CD4-positive, alpha-beta memory T cell (primary cell): Measurements from ENCODE around the gene CNTNAP1. TPM values are rescaled to one million over a fixed set of nuclear protein-coding genes. Genes with fewer than 3 reads are reported as not detected.
A peak's percentile ranks its signal among the peaks of the same experiment; 100 is the strongest.
"Not testable (repeated sequence)": the region's sequence is repeated elsewhere in the genome, so short reads cannot be mapped to it uniquely, and the experiment has no call there.

Experiments used
- CTCF ChIA-PET: fragments of 350-600 bp; sonication (Branson Sonifier 250); formaldehyde crosslinking; loops from one replicate; lab custom pipeline; 2021; ENCODE audit warnings: inconsistent platforms; ENCODE audit not compliant: partially characterized antibody; lab: Charles Lee
- POLR2A ChIA-PET: fragments of 350-600 bp; sonication (Branson Sonifier 250); formaldehyde crosslinking; loops from one replicate; lab custom pipeline; 2021; ENCODE audit not compliant: partially characterized antibody; lab: Charles Lee
- DNase-seq, 5 donors: peaks; one replicate each; pipeline versions ENCODE4 v3.0.0 to v3.0.0-alpha.2; 2020 to 2022; ENCODE audit warnings: mixed read lengths in 1 of 5
- H3K27ac ChIP-seq: one replicate; pipeline ENCODE4 v1.7.0; 2013; ENCODE audit warnings: low read depth, low read length
- H3K27me3 ChIP-seq: 2 replicates; pipeline ENCODE4 v1.7.0; 2013; ENCODE audit warnings: mild to moderate bottlenecking, low read length, moderate library complexity; ENCODE audit not compliant: insufficient read depth
- H3K36me3 ChIP-seq: 2 replicates; pipeline ENCODE4 v1.7.0; 2013; ENCODE audit warnings: mild to moderate bottlenecking, low read length, moderate library complexity; ENCODE audit not compliant: insufficient read depth
- H3K4me1 ChIP-seq: 2 replicates; pipeline ENCODE4 v1.7.0; 2013; ENCODE audit warnings: mild to moderate bottlenecking, low read length, moderate library complexity; ENCODE audit not compliant: insufficient read depth
- H3K4me3 ChIP-seq, 2 donors: one replicate each; pipeline ENCODE4 v1.7.0; 2013; ENCODE audit warnings: low read length in 2 of 2, mild to moderate bottlenecking in 1 of 2
- H3K9me3 ChIP-seq, 2 donors: one replicate each; pipeline ENCODE4 v1.7.0; 2013; ENCODE audit warnings: low read length in 2 of 2, control low read depth in 1 of 2; ENCODE audit not compliant: control insufficient read depth in 1 of 2
- H3K27ac Mint-ChIP-seq, 7 donors: one replicate each; pipeline ENCODE4 v1.8.0; 2020 to 2021; ENCODE audit warnings: mixed read lengths in 7 of 7, mild to moderate bottlenecking in 6 of 7, inconsistent platforms in 3 of 7, moderate library complexity in 3 of 7
- H3K27me3 Mint-ChIP-seq, 2 donors: one replicate each; pipeline ENCODE4 v1.8.0; 2020 to 2021; ENCODE audit warnings: mixed read lengths in 2 of 2
- H3K36me3 Mint-ChIP-seq, 2 donors: one replicate each; pipeline ENCODE4 v1.8.0; 2020 to 2021; ENCODE audit warnings: mixed read lengths in 2 of 2, inconsistent platforms in 1 of 2, mild to moderate bottlenecking in 1 of 2
- H3K4me1 Mint-ChIP-seq, 4 donors: one replicate each; pipeline ENCODE4 v1.8.0; 2020 to 2021; ENCODE audit warnings: mixed read lengths in 4 of 4, mild to moderate bottlenecking in 1 of 4
- H3K4me3 Mint-ChIP-seq, 8 donors: one replicate each; pipeline ENCODE4 v1.8.0; 2020 to 2021; ENCODE audit warnings: mixed read lengths in 8 of 8, mild to moderate bottlenecking in 7 of 8, moderate library complexity in 6 of 8, inconsistent platforms in 3 of 8
- H3K9me3 Mint-ChIP-seq, 8 donors: one replicate each; pipeline ENCODE4 v1.8.0; 2020 to 2021; ENCODE audit warnings: mixed read lengths in 8 of 8, mild to moderate bottlenecking in 5 of 8, inconsistent platforms in 3 of 8, moderate library complexity in 1 of 8
- intact Hi-C: fragments of 100-400 bp; cut with micrococcal nuclease; formaldehyde crosslinking; loops from one replicate; pipeline ENCODE4 v1.15.1; 2023
- polyA plus RNA-seq, 2 donors: library from polyadenylated mRNA; unstranded; fragments of 300-500 nt; fragmentation: Illumina TruSeq; gene quantifications; one replicate each; pipeline ENCODE4 v1.2.3, GENCODE V29; 2021
- total RNA-seq, 2 experiments: library from RNA; stranded (reverse); gene quantifications; one replicate each; pipeline ENCODE4 v1.2.3, GENCODE V29; 2021

Gene CNTNAP1
- total and polyA plus RNA-seq, 4 experiments from 2014 or later: 1.2 to 3.0 (median 2.5) TPM; not detected in 1

DNA sequence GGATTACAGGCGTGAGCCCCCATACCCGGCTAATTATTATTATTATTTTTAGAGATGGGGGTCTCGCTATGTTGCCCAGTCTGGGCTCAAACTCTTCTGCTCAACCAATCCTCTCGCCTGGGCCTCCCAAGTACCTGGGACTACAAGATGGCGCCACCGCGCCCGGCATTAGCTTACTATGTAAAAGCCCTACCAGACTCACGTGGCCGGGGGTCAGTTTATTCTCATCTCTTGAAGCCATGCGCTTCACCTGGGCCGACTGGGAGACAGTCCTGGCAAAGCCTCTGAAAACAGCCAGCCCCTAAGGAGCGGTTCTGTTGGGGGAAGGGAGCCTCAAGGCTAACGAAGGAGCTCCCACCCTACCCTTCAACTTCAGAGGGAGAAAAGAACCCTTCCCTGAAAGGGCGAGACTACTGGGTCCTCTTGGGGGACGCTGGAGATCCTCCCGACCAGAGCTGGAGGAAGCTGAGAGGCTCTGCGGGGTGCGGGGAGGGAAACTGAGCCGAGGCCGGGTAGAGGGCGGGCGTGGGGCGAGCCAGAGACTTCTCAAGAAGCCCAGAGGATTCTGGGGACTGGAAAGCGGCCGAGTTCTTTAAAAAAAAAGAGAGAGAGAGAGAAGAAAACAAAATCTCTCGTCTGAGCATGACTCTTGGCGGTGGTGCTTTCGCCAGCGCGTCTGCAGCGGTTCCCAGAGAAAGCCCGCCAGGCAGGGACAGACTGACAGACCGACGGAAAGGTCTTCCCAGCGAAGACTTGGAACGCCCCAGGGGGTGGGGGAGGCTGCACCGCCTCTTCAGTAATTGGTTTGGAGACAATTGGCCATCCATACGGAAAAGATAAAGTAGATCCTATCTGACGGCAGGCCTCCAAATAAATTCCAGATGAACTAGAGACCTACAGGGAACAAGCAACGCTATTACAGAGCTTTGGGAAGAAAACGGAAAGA lies 28.9 kb upstream of the CNTNAP1 start:
- H3K9me3 ChIP-seq: no peaks in the 10 kb centered on the region
- peaks cover 1% of the 10 kb centered on the region for H3K4me1 ChIP-seq
- Mint-ChIP-seq H3K4me1 (peaks cover 6 to 12% (median 10%) of the 10 kb centered on the region in 4 donors), H3K9me3 (no peaks in the 10 kb centered on the region), H3K4me3 (peak overlapping the region in 1 of 8 donors; percentile 20), H3K36me3 (no peaks in the 10 kb centered on the region), H3K27me3 (peaks cover 6 to 10% of the 10 kb centered on the region in 2 donors), H3K27ac (no peak overlapping the region)
- intact Hi-C loops: no loop called here
- H3K4me3 ChIP-seq: no peak overlapping the region
- DNase-seq: no peak
- ChIA-PET CTCF (interaction anchor here (1.3 kb wide), 1 partner anchor 75 kb away, joined by 5 read pairs; no protein-coding TSS in a partner anchor), POLR2A (no interaction called here)
- H3K27ac ChIP-seq: no peak overlapping the region
- peaks cover 3% of the 10 kb centered on the region for H3K27me3 ChIP-seq
- H3K36me3 ChIP-seq: no peaks in the 10 kb centered on the region

DNA sequence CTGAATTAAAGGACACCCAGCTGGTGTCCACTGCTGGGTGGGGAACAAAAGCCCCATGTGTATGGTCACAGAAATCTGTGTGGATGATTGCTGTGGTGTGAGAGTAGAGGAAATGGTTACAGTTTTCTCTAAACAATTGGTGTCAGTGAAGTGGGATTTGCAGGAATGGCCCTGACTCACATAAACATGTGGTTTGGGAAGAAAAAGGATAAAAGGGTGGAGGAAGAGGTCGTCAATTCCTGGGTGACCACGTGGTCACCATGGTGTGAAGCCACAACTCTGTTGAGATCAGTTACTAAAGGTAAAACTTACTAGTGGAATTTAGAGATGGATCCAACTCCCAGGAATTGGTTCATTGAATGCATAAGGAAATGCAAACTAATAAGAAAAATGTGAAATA lies 26.8 kb upstream of the CNTNAP1 start:
- Mint-ChIP-seq H3K9me3 (no peaks in the 10 kb centered on the region), H3K36me3 (peaks cover 0 to 4% of the 10 kb centered on the region in 2 donors), H3K4me1 (peaks cover 12 to 24% (median 17%) of the 10 kb centered on the region in 4 donors), H3K27ac (no peak overlapping the region), H3K4me3 (peak overlapping the region in 1 of 8 donors; percentile 18), H3K27me3 (peaks cover 6 to 10% of the 10 kb centered on the region in 2 donors)
- intact Hi-C loops: loop anchor here (5.0 kb wide), 1 partner anchor 48 kb away; the partner anchor contains the start of genes RETREG3 and TUBG1
- H3K9me3 ChIP-seq: no peaks in the 10 kb centered on the region
- H3K4me1 ChIP-seq: peaks cover 12% of the 10 kb centered on the region
- H3K27ac ChIP-seq: no peak overlapping the region
- peaks cover 3% of the 10 kb centered on the region for H3K27me3 ChIP-seq
- H3K4me3 ChIP-seq: no peak overlapping the region
- no peak for DNase-seq
- ChIA-PET POLR2A (no interaction called here), CTCF (no interaction called here)
- H3K36me3 ChIP-seq: no peaks in the 10 kb centered on the region

DNA sequence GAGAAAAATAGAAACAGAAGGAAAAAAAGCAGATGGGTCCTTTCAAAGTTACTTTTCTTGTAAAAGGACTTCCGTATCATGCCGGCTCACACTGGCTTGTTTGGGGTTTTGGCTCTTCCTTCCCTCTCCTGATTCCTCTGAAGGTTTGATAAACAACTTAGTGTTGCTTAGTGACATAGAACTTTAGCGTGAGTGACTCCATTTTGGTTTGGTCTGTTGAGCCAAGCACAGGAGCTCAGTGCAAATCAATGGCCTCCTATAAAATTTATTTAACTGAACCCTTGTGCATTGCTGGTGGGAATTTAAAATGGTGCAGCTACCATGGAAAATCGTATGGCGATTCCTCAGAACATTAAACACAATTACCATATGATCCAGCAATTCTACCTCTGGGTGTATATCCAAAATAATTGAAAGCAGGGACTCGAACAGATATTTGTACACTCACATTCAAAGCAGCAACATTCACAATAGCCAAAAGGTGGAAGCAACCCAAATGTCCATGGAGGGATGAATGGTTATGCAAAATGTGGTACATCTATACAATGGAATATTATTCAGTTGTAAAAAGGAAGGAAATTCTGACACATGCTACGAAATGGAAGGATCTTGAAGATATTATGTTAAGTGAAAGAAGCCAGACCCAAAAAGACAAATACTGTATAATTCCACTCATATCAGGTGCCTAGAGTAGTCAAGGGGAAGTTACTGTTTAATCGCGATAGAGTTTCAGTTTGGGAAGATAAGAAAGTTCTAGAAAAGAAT lies 24.3 kb upstream of the CNTNAP1 start:
- Mint-ChIP-seq H3K27ac (peak overlapping the region in 2 of 7 donors; percentile 51 to 77), H3K27me3 (peaks cover 3 to 7% of the 10 kb centered on the region in 2 donors), H3K36me3 (peaks cover under 1 to 4% of the 10 kb centered on the region in 2 donors), H3K4me3 (peak overlapping the region; percentile 55 to 92 (median 90)), H3K9me3 (no peaks in the 10 kb centered on the region), H3K4me1 (peaks cover 10 to 24% (median 17%) of the 10 kb centered on the region in 4 donors)
- Histone ChIP-seq H3K36me3 (no peaks in the 10 kb centered on the region), H3K27me3 (peaks cover 3% of the 10 kb centered on the region), H3K4me3 (no peak overlapping the region), H3K27ac (no peak overlapping the region), H3K4me1 (peaks cover 12% of the 10 kb centered on the region), H3K9me3 (no peaks in the 10 kb centered on the region)
- DNase-seq: no peak
- ChIA-PET CTCF (interaction anchor here (1.1 to 1.5 kb wide), 4 partner anchors 22 to 80 kb away, joined by 3 to 5 read pairs (median 3); no protein-coding TSS in a partner anchor), POLR2A (interaction anchor here (0.8 to 1.5 kb wide), 2 partner anchors 21 to 90 kb away, joined by 3 to 6 read pairs; no protein-coding TSS in a partner anchor)
- intact Hi-C loops: loop anchor here (5.0 kb wide), 1 partner anchor 51 kb away; the partner anchor contains the start of genes RETREG3 and TUBG1

DNA sequence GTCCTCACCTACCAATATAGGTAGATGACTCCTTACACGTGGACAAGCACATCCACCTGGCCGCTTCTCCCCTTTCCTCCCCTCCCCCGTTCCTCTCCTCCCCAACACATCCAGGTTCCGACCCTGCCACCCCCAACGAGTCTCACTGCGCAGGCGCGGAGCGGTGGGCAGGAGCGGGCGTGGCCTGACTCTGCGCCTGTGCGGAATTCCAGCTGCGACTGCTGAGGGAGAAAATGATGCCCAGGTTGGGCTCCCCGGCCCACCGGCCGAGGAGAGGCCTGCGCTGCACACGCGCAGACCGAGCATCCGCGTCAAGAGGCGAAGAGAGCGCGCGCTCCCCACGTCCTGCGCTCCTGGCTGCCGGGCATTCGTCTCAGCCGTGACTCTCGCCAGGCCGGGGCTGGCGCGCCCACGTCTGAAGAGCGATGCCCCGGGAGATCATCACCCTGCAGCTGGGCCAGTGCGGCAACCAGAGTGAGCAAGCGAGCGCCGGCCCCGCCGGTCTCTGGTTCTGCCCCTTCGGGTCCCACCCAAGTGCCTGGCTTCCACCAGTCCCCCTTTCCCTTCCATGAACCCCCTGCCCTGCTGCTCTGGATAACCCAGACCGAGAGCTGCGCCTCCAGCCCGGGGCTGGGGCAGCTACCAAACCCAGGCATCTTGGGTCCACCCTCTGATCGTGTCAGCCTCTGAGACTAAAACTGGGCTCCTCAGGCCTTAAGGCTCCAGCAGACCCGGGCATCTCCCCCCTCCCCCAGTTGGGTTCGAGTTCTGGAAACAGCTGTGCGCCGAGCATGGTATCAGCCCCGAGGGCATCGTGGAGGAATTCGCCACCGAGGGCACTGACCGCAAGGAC lies 23.0 kb upstream of the CNTNAP1 start, which contains the start of gene TUBG2:
Gene TUBG2, plus strand, starts transcription at position 206 of the 853 bp plus-strand sequence. Its CDS starts 220 bp downstream, at position 426.
- Histone ChIP-seq H3K27ac (peak within 1 kb of the TSS; percentile 35), H3K4me3 (peak within 1 kb of the TSS; percentile 76 to 88), H3K9me3 (no peaks in the 10 kb centered on the region), H3K36me3 (no peaks in the 10 kb centered on the region), H3K27me3 (no peaks in the 10 kb centered on the region), H3K4me1 (peaks cover 12% of the 10 kb centered on the region)
- Mint-ChIP-seq H3K4me1 (peaks cover 10 to 24% (median 17%) of the 10 kb centered on the region in 4 donors), H3K27me3 (peaks cover 0 to 2% of the 10 kb centered on the region in 2 donors), H3K9me3 (no peaks in the 10 kb centered on the region), H3K27ac (peak within 1 kb of the TSS in 6 of 7 donors; percentile 81 to 94 (median 84)), H3K36me3 (peaks cover 3 to 4% of the 10 kb centered on the region in 2 donors), H3K4me3 (peak within 1 kb of the TSS; percentile 87 to 93 (median 92))
- CTCF ChIA-PET: interaction anchor here (1.4 to 1.5 kb wide), 3 partner anchors 20 to 81 kb away, joined by 3 to 5 read pairs (median 3); no protein-coding TSS in a partner anchor
- peak in 4 of 5 donors; percentile 57 to 62 (median 59) for DNase-seq
- POLR2A ChIA-PET: interaction anchor here (0.8 to 1.5 kb wide), 5 partner anchors 10 to 92 kb away, joined by 3 to 6 read pairs (median 3); partner anchors contain the start of gene PLEKHH3
- intact Hi-C loops: loop anchor here (5.0 kb wide), 1 partner anchor 52 kb away; the partner anchor contains the start of genes RETREG3 and TUBG1

DNA sequence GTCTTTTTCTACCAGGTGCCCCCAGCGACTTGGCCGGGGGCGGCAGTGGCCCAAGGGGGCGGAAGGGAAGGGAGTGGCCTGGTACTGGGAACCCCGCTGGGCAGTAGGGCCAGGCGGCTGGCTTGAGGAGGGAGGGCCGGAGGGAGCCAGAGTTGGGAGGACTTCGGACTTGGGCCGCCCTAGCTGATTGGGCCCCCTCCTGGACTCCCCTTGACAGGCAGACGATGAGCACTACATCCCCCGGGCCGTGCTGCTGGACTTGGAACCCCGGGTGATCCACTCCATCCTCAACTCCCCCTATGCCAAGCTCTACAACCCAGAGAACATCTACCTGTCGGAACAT lies 22.4 kb upstream of the CNTNAP1 start:
- Mint-ChIP-seq H3K4me3 (peak overlapping the region in 6 of 8 donors; percentile 0 to 92 (median 91)), H3K4me1 (peaks cover 10 to 24% (median 17%) of the 10 kb centered on the region in 4 donors)
- H3K9me3 ChIP-seq, H3K27me3 Mint-ChIP-seq, H3K4me3 ChIP-seq, H3K9me3 Mint-ChIP-seq, H3K27ac ChIP-seq, H3K27me3 ChIP-seq, CTCF ChIA-PET, H3K36me3 Mint-ChIP-seq, DNase-seq, H3K36me3 ChIP-seq, H3K27ac Mint-ChIP-seq: not testable (repeated sequence)
- H3K4me1 ChIP-seq: peaks cover 12% of the 10 kb centered on the region
- intact Hi-C loops: loop anchor here (5.0 kb wide), 1 partner anchor 53 kb away; the partner anchor contains the start of genes RETREG3 and TUBG1
- POLR2A ChIA-PET: interaction anchor here (0.8 to 1.5 kb wide), 3 partner anchors 16 to 19 kb away, joined by 3 to 6 read pairs (median 3); partner anchors contain the start of gene PLEKHH3
